Right renal pelvis (tissue), 4 donors: Measurements from ENCODE around the gene UBA5. TPM values are rescaled to one million over a fixed set of nuclear protein-coding genes. Genes with fewer than 3 reads are reported as not detected.

ENCODE experiments used
- DNase-seq, 4 donors: peaks; one replicate each; pipeline ENCODE4 v3.0.0-alpha.2; 2013; ENCODE audit warnings: low read depth in 4 of 4, low spot score in 3 of 4, missing footprints in 1 of 4
- polyA plus RNA-seq, 4 donors: library from polyadenylated mRNA; unstranded; fragments of 120-200 nt; gene quantifications; one replicate each; pipeline ENCODE4 v1.2.1, GENCODE V29; 2013; ENCODE audit not compliant: insufficient read length in 4 of 4

UBA5 gene
- polyA plus RNA-seq, 4 donors: 56.0 to 74.2 (median 66.7) TPM

DNA sequence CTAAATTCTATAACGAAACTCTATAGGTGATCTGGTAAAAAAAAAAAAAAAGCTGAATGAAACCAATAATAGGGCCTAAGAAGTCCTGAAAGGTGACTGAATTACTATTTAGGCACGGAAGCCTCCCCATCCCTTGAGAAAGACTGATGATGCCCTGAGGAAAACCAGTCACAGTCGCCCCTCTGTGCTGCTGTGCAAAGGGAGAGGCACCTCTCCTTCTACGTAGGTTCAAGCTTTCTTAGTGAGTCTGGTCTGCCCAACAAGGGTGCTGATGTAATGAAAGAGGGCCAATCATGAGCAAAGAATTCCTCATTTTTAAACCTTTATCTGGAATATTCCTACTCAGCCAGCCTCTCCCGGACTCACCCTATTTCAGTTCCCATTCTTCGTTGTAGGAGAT, 50.2 kb downstream of the UBA5 start:
- no peak for DNase-seq

GRCh38 chr3:132713977-132714727, 54.0 kb downstream of the UBA5 start:
- DNase-seq: no peak

DNA sequence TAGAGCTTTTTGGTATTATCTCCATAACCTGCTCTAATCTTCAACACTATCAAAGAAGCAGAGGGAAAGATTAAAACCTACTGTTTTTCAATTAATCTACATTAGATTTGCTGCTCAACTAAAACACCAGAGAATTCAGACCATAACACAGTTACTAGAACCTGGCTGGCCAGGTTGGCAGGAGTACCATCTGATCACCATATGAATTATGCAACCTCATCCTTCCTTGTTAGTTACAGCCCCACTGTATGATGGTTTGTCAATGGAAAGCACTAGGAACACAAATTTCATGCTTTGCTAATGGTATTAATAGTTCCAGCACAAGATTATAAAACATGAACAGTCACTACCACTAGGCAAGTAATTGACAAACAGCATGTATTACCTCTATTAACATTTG, 56.2 kb downstream of the UBA5 start:
- DNase-seq: no peak

- DNase-seq: no peak
Measured at GRCh38 chr3:132720228-132720627, 60.1 kb downstream of the UBA5 start.

DNA sequence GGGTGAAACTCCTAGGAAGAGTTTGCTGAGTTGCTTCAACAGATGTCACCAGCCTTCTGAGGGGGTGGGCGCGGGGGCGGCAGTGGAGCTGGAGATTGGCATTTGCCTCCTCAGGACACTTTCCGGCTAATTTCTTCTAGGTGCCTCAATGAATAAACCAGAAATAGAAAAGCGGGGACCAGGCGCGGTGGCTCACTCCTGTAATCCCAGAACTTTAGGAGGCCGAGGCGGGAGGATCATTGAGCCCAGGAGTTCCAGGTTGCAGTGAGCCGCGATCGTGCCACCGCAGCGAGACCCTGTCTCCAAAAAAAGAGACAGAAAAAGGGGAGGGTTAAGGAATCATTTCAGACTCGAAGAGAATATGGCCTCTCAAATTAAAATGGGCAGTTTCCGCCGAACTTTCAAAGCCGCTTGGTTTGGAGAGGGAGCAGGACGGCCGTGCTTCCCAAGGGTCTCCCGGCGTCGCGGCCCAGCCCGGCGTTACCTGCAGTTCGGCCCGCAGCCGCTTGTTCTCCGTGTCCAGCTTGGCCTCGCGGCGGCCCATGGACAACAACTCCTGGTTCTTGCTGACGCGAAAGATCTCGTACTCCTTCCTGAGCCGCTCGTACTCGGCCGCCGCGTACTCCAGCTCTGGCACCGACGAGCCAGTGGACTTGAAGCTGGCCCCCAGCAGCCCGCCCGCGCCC, 61.5 kb downstream of the UBA5 start:
- DNase-seq: peak in 2 of 4 donors; percentile 43 to 49

GRCh38 chr3:132722165-132723023, 62.3 kb downstream of the UBA5 start, which contains the start of gene NPHP3:
TSS of gene NPHP3 (minus strand) at chr3:132722409. CDS start at chr3:132722355, 54 bp downstream.
- peak; percentile 85 to 92 (median 88) for DNase-seq

- peak in 1 of 4 donors; percentile 40 for DNase-seq
Measured at GRCh38 chr3:132723024-132723950, 63.2 kb downstream of the UBA5 start.

DNA sequence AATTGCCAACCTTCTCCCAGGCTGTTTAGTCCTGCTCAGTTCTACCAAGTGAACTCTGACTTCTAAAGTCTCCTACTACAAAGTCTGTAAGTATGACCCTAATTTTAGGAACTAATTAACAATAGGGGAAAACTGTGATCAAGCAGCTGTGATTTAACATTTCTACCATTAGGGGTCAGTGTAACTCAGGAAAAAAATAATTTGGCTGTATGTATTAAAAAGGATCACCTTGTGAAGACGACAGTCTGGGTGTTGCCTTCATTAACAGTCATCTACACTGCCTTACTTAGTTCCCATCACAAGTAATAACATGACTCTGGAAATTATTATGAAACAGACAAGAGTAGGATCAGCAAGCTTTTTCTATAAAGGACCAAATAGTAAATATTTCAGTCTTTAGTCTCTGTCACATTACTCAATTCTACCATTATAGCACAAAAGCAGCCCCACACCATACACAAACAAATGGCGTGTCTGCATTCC, 66.3 kb downstream of the UBA5 start:
- DNase-seq: peak in 1 of 4 donors; percentile 20

Other genes with a start within 250 kb of the UBA5 start
- 10 to 100 TPM; 43.3 to 49.3 (median 46.6) TPM for gene DNAJC13, start 242.8 kb upstream of the UBA5 start, polyA plus RNA-seq
- gene ACKR4, start 63.1 kb upstream of the UBA5 start, polyA plus RNA-seq: 1 to 10 TPM; 1.5 to 2.9 (median 1.7) TPM
- 10 to 100 TPM; 30.5 to 45.1 (median 34.2) TPM for gene ACAD11, start 520 bp upstream of the UBA5 start, polyA plus RNA-seq
- 10 to 100 TPM; 35.1 to 51.0 (median 42.8) TPM for gene NPHP3, start 62.1 kb downstream of the UBA5 start, polyA plus RNA-seq